IPS DF 19.7 (cell line): ENCODE results near the gene CDH10.

ENCODE experiments used
- DNase-seq: peaks from one replicate; pipeline ENCODE4 v3.0.0-alpha.2; 2013; ENCODE audit warnings: low read depth, low spot score

The CDH10 gene

GRCh38 chr5:24602188-24602587, 42.6 kb downstream of the CDH10 start:
- no peak for DNase-seq

DNA sequence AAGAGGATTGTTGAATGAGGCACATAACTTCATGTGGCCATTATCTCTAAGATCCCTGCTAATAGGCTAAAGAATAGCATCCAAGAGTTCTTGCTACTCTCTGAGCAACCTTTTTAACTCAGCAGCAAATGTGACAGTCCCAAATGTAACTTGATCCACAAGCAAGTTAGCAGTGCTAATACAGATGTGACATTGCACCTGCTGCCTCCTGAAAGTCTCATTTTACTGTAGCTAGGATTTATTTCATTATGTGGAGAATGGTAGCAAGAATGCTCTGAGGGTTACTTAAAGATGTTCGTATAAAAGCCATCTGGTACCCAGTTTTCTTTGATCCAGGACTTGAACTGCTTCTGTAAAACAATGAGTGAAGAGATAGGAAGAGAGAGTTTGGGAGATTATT, 45.8 kb downstream of the CDH10 start:
- no peak for DNase-seq

- no peak for DNase-seq
Measured at GRCh38 chr5:24595329-24595728, 49.4 kb downstream of the CDH10 start.

GRCh38 chr5:24591426-24591825, 53.4 kb downstream of the CDH10 start:
- no peak for DNase-seq

DNA sequence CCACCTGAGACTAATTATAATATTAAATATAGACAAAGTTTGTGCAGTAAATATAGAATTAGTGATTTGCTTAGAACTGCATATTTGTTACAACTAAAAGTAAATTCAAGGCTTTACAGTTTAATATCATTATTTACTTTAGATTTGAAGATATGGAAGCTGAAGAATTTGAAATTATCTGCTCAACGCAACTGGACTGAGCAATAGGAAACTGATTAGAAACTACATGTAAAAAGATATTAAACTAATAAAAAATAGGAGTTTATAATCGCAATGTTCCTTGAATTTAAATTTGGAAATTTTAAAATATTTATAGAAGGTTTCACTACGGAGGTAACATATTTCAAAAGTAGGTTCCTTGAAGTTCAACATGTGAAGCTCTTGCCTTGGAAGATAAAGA, 55.2 kb downstream of the CDH10 start:
- DNase-seq, result no peak

- no peak for DNase-seq
Measured at GRCh38 chr5:24585751-24586150, 59.0 kb downstream of the CDH10 start.

GRCh38 chr5:24571302-24571701, 73.5 kb downstream of the CDH10 start:
- DNase-seq, result no peak

DNA sequence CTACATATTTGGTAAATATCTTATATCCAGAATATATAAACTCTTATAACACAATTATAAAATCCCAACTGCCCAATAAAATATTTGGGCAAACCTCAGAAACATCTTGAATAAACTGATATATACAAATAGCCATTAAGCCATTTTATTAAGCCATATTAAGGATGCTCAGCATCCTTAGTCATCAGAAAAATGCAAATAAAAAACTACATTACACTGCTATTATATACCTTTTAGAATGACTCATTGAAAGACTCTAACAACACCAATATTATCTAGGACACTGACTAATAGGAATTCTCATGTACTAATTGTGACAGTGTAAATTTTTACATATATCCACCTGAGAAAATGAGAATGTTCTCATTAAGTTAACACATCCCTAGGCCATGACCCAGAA, 77.8 kb downstream of the CDH10 start:
- no peak for DNase-seq

DNA sequence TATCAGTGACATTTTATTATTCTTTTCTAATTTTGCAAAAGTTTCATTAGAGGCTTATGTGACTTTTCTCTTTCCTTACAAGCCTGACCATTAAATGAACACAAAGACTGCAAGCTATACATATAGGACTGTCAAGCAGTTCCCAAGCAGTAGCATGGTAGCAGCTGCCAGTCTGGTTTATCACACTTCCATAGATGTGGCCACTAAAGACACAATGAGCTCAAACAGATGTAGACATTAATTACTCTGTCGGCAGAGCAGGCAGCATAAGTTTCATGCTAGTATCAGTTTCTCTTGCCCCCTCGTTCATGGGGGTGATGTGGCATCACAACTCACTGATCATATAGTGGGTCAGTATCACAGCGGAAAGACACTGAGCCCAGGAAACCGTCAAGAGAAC, 89.5 kb downstream of the CDH10 start:
- DNase-seq, result no peak

GRCh38 chr5:24547132-24547531, 97.6 kb downstream of the CDH10 start:
- no peak for DNase-seq

- no peak for DNase-seq
Measured at GRCh38 chr5:24539613-24540012, 105.2 kb downstream of the CDH10 start.

DNA sequence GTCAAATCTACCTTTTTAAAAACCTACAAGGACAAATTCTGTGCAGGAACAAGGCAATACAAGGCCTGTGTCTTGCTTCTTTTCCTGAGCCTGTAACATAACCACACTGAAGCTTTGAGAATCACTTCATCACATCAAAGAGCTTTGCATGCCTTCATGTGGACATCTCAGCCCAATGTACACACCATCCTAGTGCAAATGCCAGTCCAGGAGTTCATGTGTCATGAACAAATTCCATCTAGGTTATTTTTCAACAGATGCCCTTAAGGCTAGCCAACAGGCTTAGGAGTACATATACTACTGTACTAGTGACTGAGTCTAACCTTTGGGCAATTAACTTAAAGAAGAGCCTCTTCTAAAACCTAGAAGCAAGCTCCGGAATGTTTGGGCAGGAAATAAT, 106.4 kb downstream of the CDH10 start:
- DNase-seq, result no peak

DNA sequence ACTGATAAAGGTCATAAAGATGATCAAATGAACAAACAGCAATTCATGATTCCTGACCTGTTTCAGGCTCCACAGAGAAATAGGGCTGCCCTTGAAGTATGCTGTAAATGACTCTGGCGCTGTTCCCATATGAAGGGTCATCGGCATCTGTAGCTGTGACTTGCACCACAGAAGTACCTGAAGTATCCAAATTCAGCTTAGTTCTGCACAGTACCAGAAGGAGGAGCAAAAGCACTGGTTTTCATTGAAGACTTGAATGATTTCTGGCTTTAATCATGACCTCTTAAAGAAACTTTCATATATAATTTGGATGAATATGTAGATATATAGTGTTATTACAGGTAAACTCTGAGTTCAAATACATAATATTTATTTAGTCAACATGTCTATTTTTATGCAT, 109.1 kb downstream of the CDH10 start:
- no peak for DNase-seq

GRCh38 chr5:24530906-24531305, 113.9 kb downstream of the CDH10 start:
- DNase-seq, result no peak

- no peak for DNase-seq
Measured at GRCh38 chr5:24525414-24525813, 119.4 kb downstream of the CDH10 start.

GRCh38 chr5:24512423-24512822, 132.4 kb downstream of the CDH10 start:
- no peak for DNase-seq

GRCh38 chr5:24510523-24510988, 134.2 kb downstream of the CDH10 start:
- DNase-seq, result no peak

- no peak for DNase-seq
Measured at GRCh38 chr5:24509943-24510342, 134.8 kb downstream of the CDH10 start.

- DNase-seq, result no peak
Measured at GRCh38 chr5:24505258-24505657, 139.5 kb downstream of the CDH10 start.

GRCh38 chr5:24497591-24498157, 147.1 kb downstream of the CDH10 start:
- no peak for DNase-seq

DNA sequence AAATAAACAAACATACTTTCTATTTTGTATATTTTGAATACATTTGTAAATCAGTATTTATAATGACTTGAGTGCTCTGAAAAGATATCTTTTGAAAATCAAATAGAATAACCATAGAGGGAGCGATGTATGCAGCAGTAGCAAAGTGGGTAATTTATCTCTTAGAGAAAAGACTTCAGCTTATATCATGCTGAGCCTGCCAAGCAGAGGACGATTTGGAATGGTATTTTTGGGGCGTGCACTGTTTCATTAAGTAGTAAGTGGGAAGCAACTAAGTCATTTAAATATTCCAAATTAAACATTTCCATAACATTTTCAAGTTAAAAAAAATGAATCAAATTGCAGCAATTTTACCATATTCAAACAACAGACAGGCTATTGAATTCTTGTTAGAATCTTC, 147.6 kb downstream of the CDH10 start:
- DNase-seq, result no peak

- DNase-seq, result no peak
Measured at GRCh38 chr5:24496268-24496667, 148.5 kb downstream of the CDH10 start.

DNA sequence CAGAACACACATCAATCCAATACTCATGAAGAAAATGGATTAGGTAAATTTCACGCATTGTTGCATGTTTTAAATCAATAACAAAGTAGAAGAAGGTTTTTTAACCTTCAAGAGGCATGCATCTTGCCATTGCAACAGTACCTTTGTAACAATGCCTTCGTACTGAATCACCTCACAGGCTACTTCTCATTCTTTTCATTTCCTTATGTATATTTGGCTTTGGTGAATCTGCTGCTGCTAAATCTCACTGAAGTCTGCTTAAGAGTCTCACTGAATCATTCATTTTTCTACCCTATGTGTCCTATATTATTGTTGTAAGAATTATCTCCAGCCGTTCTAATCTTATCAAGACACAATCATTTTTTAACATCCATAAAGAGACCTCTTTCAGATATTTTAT, 152.5 kb downstream of the CDH10 start:
- no peak for DNase-seq

DNA sequence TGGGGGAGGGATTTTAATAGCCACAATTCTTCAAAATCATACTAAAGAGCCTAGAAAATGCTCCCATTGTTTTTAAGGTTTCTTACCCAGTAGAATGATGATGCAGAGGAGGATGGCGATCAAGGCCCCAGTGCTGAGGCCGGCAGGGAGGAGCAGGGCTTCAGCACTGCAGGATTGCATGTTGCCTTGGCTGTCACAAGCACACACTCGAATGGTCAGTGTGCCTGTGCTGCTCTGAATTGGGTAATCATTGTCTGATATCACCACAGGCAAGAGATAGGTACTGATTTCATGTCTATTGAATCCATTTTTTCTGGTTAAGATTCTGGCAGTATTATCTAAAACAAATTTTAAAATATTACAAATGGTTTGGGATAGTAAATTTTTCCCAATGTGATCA, 153.3 kb downstream of the CDH10 start:
- no peak for DNase-seq
